Astrocyte (in vitro differentiated cells and primary cell): ENCODE measurements around the gene MUC6.

Experiments used
- EZH2 ChIP-seq: IDR thresholded peaks from 2 replicates; pipeline ENCODE4 v1.6.1; 2012; ENCODE audit warnings: mild to moderate bottlenecking, low read length, inconsistent platforms; ENCODE audit not compliant: insufficient read depth
- TF ChIP-seq, protein P1 (sequence below): IDR thresholded peaks from 2 replicates; pipeline ENCODE4 v1.5.1; 2011; ENCODE audit warnings: low read depth, mild to moderate bottlenecking, inconsistent platforms, low read length, moderate library complexity; ENCODE audit not compliant: insufficient read depth

DNA sequence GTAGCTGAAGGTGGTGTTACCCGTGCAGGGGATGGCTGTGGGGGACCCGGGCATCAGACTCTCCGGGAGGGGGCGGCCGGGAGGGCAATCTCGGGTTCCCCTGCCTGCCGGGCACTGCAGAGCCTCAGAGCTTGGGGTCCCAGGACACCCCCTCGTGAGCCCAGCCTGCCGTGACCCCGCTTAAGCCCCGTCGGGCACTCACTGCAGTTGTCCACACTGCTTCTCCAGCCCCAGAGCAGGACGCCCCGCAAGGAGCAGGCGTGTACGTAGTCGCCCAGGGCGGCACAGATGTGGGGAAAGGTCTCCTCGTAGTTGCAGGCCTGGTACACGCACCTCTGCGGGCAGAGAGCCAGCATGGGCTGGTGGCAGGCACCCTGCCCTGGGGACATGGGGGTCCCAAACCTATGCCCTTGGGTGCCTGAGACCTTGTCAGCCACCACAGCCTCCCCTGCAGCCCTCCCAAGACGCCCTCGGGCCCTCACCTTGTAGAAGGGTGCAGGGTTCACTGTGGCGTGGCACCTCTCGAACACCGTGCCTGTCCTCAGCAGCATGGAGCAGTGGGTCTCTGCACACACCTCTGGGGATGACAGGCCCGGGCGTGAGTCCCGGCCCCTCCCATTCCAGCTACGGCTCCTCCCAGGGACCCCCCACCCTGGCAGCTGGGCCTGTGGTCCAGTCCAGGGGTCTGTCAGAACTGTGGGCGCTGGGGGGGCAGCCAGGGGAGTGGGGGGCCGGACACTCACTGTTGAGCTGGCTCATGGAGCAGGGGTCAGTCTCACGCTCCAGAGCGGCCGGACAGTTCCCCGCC is 8.8 kb downstream of the MUC6 start:
- TF ChIP-seq, protein P1, sequence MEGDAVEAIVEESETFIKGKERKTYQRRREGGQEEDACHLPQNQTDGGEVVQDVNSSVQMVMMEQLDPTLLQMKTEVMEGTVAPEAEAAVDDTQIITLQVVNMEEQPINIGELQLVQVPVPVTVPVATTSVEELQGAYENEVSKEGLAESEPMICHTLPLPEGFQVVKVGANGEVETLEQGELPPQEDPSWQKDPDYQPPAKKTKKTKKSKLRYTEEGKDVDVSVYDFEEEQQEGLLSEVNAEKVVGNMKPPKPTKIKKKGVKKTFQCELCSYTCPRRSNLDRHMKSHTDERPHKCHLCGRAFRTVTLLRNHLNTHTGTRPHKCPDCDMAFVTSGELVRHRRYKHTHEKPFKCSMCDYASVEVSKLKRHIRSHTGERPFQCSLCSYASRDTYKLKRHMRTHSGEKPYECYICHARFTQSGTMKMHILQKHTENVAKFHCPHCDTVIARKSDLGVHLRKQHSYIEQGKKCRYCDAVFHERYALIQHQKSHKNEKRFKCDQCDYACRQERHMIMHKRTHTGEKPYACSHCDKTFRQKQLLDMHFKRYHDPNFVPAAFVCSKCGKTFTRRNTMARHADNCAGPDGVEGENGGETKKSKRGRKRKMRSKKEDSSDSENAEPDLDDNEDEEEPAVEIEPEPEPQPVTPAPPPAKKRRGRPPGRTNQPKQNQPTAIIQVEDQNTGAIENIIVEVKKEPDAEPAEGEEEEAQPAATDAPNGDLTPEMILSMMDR = no peak
- no peak for TF ChIP-seq EZH2
